Esophagus muscularis mucosa (tissue), 3 donors: Measurements from ENCODE around the gene ZDHHC19.

Source experiments
- EP300 ChIP-seq: sonication (generic); formaldehyde crosslinking; IDR thresholded peaks from one replicate; pipeline ENCODE4 v1.6.1; 2017; ENCODE audit warnings: antibody characterized with exemption
- TF ChIP-seq, protein P1 (sequence below), 3 experiments: fragments of 200-600 bp in 2 of 3; fragments of 450-650 bp in 1 of 3; sonication (generic) in 2 of 3; IDR thresholded peaks; one replicate each; pipeline ENCODE4 v1.5.1; 2017 to 2019; ENCODE audit warnings: antibody characterized with exemption in 3 of 3, mild to moderate bottlenecking in 2 of 3, moderate library complexity in 1 of 3

DNA sequence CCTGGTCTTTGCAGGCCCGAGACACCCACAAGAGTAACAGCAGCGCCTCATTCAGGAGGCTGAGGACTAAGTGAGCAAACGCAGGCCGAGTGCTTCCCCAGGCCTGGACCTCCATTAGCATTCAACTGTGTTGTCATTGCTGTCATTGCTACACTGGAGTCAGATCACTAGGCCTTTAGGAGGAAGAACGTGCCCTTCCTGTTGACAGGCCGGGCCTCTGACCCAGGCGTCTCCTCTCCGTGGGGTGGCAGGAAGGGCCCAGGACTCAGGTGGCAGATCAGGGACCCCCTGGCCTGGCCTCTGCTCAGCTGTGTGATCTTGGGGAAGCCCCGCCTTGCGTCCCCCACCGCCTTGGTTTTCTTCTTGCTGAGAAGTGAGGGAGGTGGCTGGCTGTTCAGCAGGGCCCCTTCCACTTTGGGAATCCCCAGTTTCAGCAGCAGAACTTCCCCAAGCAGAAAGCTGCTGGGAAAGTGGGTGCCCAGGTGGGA is 19.1 kb downstream of the ZDHHC19 start:
- TF ChIP-seq, protein P1, sequence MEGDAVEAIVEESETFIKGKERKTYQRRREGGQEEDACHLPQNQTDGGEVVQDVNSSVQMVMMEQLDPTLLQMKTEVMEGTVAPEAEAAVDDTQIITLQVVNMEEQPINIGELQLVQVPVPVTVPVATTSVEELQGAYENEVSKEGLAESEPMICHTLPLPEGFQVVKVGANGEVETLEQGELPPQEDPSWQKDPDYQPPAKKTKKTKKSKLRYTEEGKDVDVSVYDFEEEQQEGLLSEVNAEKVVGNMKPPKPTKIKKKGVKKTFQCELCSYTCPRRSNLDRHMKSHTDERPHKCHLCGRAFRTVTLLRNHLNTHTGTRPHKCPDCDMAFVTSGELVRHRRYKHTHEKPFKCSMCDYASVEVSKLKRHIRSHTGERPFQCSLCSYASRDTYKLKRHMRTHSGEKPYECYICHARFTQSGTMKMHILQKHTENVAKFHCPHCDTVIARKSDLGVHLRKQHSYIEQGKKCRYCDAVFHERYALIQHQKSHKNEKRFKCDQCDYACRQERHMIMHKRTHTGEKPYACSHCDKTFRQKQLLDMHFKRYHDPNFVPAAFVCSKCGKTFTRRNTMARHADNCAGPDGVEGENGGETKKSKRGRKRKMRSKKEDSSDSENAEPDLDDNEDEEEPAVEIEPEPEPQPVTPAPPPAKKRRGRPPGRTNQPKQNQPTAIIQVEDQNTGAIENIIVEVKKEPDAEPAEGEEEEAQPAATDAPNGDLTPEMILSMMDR (IDR thresholded peaks at IDR 0.05) = no peak
- no peak for TF ChIP-seq EP300
